NCI-H2107 (cell line): Measurements from ENCODE around the gene SLC25A39.
A peak's percentile ranks its signal among the peaks of the same experiment; 100 is the strongest.

Experiments
- DNase-seq: peaks from one replicate; lab custom pipeline; 2025; lab: John Stamatoyannopoulos, UW

SLC25A39 gene

DNA sequence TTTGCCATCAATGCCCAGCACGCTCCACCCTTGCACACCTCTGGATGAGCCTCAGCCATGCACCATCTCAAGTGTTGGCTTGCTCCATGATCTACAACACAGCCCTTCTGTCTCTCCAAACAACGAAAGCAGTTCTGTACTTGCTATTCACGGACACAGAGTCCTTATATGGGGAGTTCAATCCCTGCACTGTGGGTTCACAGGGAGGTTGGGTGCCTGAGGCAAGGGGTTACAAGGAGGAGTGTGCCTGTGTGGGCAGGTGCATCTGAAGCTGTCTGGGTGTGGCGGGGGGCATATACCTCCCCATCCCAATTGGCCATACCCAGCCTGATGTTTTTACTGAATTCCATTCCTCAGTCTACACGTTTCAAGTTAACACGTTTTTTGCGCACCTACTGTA lies 10.6 kb downstream of the SLC25A39 start:
- DNase-seq = no peak

- no peak for DNase-seq
Observed at GRCh38 chr17:44312396-44313104, 12.1 kb downstream of the SLC25A39 start.

DNA sequence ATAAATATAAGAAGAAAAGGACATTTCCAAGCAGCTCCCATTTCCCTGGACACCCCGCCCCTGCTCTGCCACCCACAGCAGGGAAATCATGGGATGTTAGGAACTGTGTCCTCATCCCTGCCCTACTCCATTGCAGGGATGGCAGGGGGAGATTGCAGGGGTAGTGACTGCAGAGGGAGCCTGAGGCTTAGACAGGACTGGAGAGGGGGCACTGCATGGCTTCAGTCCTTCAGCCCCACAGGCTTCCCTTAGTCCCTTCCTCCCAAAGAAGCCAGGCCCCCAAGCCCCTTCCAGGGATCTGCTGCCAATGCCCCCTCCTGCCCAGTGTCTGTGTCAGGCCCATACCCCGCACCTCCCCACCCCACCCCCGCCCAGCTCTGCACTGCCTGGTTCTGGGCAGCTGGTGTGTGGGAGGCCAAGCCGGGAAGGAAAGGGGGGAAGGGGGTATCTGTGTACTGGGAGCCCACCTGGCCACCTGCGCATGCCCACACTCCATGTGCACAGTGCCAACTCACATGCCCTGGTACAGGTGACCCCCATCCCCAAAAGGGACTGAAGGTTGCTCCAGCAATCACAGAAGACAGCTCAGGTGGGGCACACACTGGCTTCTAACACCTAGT lies 13.0 kb downstream of the SLC25A39 start:
- no peak for DNase-seq

- no peak for DNase-seq
Observed at GRCh38 chr17:44310609-44311376, 13.8 kb downstream of the SLC25A39 start.

GRCh38 chr17:44310188-44310587 lies 14.4 kb downstream of the SLC25A39 start:
- no peak for DNase-seq

- DNase-seq = no peak
Observed at GRCh38 chr17:44309472-44309871, 15.2 kb downstream of the SLC25A39 start.

GRCh38 chr17:44308865-44309264 lies 15.8 kb downstream of the SLC25A39 start:
- no peak for DNase-seq

GRCh38 chr17:44308320-44308818 lies 16.3 kb downstream of the SLC25A39 start, which contains the start of gene RUNDC3A:
Gene RUNDC3A (plus strand): TSS chr17:44308601. CDS start chr17:44308833, 232 bp downstream.
- DNase-seq = peak; percentile 55

GRCh38 chr17:44307387-44308186 lies 17.0 kb downstream of the SLC25A39 start:
- DNase-seq = no peak

DNA sequence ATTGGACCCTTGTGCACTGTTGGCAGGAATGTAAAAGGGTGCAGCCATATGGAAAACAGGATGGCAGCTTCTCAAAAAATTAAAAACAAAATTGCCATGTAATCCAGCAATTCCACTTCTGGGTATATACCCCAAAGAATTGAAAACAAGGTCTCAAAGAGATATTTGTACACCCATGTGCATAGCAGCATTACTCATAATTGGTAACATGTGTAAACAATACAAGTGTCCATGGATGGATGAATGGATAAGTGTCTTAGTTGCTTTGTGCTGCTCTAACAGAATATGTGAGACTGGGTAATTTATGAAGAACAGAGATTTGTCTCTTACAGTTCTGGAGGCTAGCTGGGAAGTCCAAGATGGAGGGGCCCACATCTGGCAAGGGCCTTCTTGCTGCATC lies 20.0 kb downstream of the SLC25A39 start:
- DNase-seq = no peak

DNA sequence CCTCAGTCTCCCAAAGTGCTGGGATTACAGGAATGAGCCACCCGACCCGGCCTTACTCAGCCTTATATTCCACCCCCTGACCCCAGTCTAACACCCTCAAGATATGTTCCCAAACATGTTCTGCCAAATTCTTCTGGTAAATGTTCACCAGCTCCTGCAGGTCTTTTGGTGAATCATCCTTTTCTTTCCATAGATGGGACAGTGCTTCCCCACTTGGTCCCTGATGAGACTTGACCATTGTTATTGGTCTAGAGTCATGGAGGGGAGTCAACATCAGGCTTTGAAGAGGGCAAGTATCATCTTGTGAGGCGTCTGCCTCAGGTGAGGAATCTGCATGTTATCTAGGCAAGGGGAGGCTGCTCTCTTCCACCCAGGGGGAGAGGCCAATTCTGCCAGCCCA lies 26.6 kb downstream of the SLC25A39 start:
- no peak for DNase-seq

- DNase-seq = no peak
Observed at GRCh38 chr17:44293509-44294226, 31.0 kb downstream of the SLC25A39 start.

DNA sequence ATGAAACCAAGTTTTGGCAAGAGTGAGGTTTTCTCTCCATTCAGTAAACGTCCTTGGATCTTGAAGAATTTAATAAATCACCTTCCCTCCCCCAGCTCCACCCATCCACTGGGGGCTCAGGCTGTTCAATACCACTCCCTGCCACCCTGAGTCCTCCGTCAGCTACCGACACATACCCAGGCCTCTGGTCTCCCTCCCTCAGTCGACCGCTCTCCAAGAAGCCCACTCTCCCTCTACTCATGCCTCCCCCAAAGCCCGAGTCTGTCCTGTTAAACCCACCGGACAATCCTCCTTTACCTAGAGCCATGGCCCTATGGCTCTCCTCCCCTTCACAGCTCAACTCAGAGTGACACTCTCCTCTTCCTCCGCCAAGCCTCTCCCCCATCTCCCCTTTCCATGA lies 37.0 kb downstream of the SLC25A39 start:
- no peak for DNase-seq

GRCh38 chr17:44284024-44284400 lies 40.6 kb downstream of the SLC25A39 start:
- no peak for DNase-seq

DNA sequence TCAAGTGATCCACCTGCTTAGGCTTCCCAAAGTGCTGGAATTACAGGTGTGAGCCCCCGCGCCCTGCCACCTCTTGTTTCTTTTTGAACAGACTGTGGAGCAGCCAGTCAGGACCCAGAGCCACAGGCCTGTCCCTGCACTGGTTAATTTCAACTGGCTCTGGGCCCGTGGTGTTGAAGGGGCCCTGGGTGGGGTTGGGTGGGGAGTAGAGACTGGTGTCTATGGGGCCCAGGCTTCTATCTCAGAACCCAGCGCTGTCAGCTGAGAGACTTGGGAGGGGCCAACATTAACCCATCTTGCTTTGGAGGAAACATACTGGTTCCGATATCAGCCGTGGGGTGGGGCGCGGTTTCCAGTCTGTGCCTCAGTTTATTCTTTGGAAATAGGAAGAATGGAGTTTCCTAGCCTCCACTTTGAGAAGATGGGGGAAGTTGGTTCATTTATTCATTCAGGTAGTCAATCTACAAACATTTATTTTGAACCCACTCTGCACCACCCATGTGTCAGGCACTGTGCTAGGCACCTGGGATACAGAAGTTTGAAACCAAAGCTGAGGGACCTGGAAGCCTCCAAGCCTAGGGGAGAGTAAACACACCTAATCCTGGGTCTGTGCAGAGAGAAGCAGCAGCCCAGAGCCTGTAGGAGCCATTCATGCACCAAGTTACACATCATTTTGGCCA lies 41.1 kb downstream of the SLC25A39 start:
- no peak for DNase-seq

GRCh38 chr17:44282264-44282663 lies 42.4 kb downstream of the SLC25A39 start:
- DNase-seq = no peak

GRCh38 chr17:44281570-44281969 lies 43.1 kb downstream of the SLC25A39 start:
- DNase-seq = no peak

GRCh38 chr17:44280392-44280937 lies 44.2 kb downstream of the SLC25A39 start:
- no peak for DNase-seq

GRCh38 chr17:44279666-44280391 lies 44.8 kb downstream of the SLC25A39 start:
- no peak for DNase-seq

DNA sequence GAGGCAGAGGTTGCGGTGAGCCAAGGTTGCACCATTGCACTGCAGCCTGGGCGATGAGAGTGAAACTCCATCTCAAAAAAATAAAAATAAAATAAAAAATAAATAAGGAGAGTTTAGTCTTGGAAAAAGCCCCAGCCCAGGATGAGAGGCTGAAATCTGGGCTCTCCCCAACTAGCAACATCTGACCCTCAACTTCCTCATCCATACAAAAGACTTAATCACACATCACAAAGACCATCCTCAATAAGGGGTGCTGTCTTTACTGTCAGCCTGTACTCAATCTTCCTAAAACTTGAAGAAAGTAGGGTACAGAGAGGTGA lies 45.3 kb downstream of the SLC25A39 start:
- no peak for DNase-seq
